ENCODE data around the gene RGS8. TPM values are rescaled to one million over a fixed set of nuclear protein-coding genes. Genes with fewer than 3 reads are reported as not detected.

Gene RGS8
- total RNA-seq, 1 donor from 2014 or later, result 0.17 TPM

- Mint-ChIP-seq H3K36me3 (ENCODE audit: low read depth) (no peaks in the 10 kb centered on the region), H3K4me3 (ENCODE audit: unreplicated experiment) (no peak overlapping the region), H3K27me3 (ENCODE audit: low read depth) (peaks cover 21% of the 10 kb centered on the region), H3K9me3 (ENCODE audit: low read depth) (no peaks in the 10 kb centered on the region), H3K4me1 (ENCODE audit: low read depth) (peaks cover 24% of the 10 kb centered on the region), H3K27ac (ENCODE audit: unreplicated experiment) (no peak overlapping the region)
- DNase-seq (ENCODE audit: low spot score), result no peak
- TF ChIP-seq CTCF (IDR thresholded peaks at IDR 0.05), result no peak
These were observed 12.5 kb downstream of the RGS8 start for GRCh38 chr1:182671750-182672486.

GRCh38 chr1:182670032-182670749 lies 14.2 kb downstream of the RGS8 start:
- Mint-ChIP-seq H3K36me3 (ENCODE audit: low read depth) (no peaks in the 10 kb centered on the region), H3K4me1 (ENCODE audit: low read depth) (peaks cover 22% of the 10 kb centered on the region), H3K27me3 (ENCODE audit: low read depth) (peaks cover 21% of the 10 kb centered on the region), H3K27ac (ENCODE audit: unreplicated experiment) (no peak overlapping the region), H3K9me3 (ENCODE audit: low read depth) (no peaks in the 10 kb centered on the region), H3K4me3 (ENCODE audit: unreplicated experiment) (no peak overlapping the region)
- TF ChIP-seq CTCF (IDR thresholded peaks at IDR 0.05), result no peak
- DNase-seq (ENCODE audit: low spot score), result no peak

GRCh38 chr1:182669266-182669665 lies 15.1 kb downstream of the RGS8 start:
- Mint-ChIP-seq H3K27me3 (ENCODE audit: low read depth) (peaks cover 22% of the 10 kb centered on the region), H3K9me3 (ENCODE audit: low read depth) (no peaks in the 10 kb centered on the region), H3K4me1 (ENCODE audit: low read depth) (peaks cover 12% of the 10 kb centered on the region), H3K4me3 (ENCODE audit: unreplicated experiment) (no peak overlapping the region), H3K27ac (ENCODE audit: unreplicated experiment) (no peak overlapping the region), H3K36me3 (ENCODE audit: low read depth) (no peaks in the 10 kb centered on the region)
- TF ChIP-seq CTCF (IDR thresholded peaks at IDR 0.05), result no peak
- DNase-seq (ENCODE audit: low spot score), result no peak

GRCh38 chr1:182668521-182669054 lies 15.8 kb downstream of the RGS8 start:
- peaks cover 22% of the 10 kb centered on the region for H3K27me3 Mint-ChIP-seq (ENCODE audit: low read depth)
- H3K9me3 Mint-ChIP-seq (ENCODE audit: low read depth), result no peaks in the 10 kb centered on the region
- peaks cover 8% of the 10 kb centered on the region for H3K4me1 Mint-ChIP-seq (ENCODE audit: low read depth)
- H3K36me3 Mint-ChIP-seq (ENCODE audit: low read depth), result no peaks in the 10 kb centered on the region
- no peak for DNase-seq (ENCODE audit: low spot score)
- no peak overlapping the region for H3K27ac Mint-ChIP-seq (ENCODE audit: unreplicated experiment)
- no peak for TF ChIP-seq CTCF (IDR thresholded peaks at IDR 0.05)
- no peak overlapping the region for H3K4me3 Mint-ChIP-seq (ENCODE audit: unreplicated experiment)

- Mint-ChIP-seq H3K36me3 (ENCODE audit: low read depth) (no peaks in the 10 kb centered on the region), H3K4me1 (ENCODE audit: low read depth) (peaks cover 8% of the 10 kb centered on the region), H3K27me3 (ENCODE audit: low read depth) (peaks cover 22% of the 10 kb centered on the region), H3K9me3 (ENCODE audit: low read depth) (no peaks in the 10 kb centered on the region), H3K4me3 (ENCODE audit: unreplicated experiment) (no peak overlapping the region), H3K27ac (ENCODE audit: unreplicated experiment) (no peak overlapping the region)
- DNase-seq (ENCODE audit: low spot score), result no peak
- no peak for TF ChIP-seq CTCF (IDR thresholded peaks at IDR 0.05)
These were observed 16.4 kb downstream of the RGS8 start for GRCh38 chr1:182667848-182668505.
